Choroid plexus epithelial cell (primary cell): ENCODE results near the gene WDFY2.

Experiments used
- DNase-seq: peaks from one replicate; pipeline ENCODE4 v3.0.0-alpha.2; 2010; ENCODE audit warnings: low read depth
- H3K4me3 ChIP-seq: 2 replicates; pipeline ENCODE4 v1.5.1; 2011; ENCODE audit warnings: low read depth, mild to moderate bottlenecking, control low read depth, low read length, moderate library complexity
- CTCF ChIP-seq: conservative IDR thresholded peaks from 2 replicates; pipeline ENCODE4 v1.5.1; 2011; ENCODE audit warnings: low read depth, mild to moderate bottlenecking, control low read depth, inconsistent platforms, low read length, moderate library complexity

Gene WDFY2

GRCh38 chr13:51601601-51602565, 17.6 kb downstream of the WDFY2 start:
- TF ChIP-seq CTCF: no peak
- no peak for DNase-seq
- H3K4me3 ChIP-seq: no peak overlapping the region

- no peak for DNase-seq
- no peak overlapping the region for H3K4me3 ChIP-seq
- no peak for TF ChIP-seq CTCF
Observed at GRCh38 chr13:51603716-51604115, 19.5 kb downstream of the WDFY2 start.

- no peak for TF ChIP-seq CTCF
- no peak overlapping the region for H3K4me3 ChIP-seq
- no peak for DNase-seq
Observed at GRCh38 chr13:51605698-51606097, 21.4 kb downstream of the WDFY2 start.

- no peak for DNase-seq
- H3K4me3 ChIP-seq: no peak overlapping the region
- no peak for TF ChIP-seq CTCF
Observed at GRCh38 chr13:51607165-51607564, 22.9 kb downstream of the WDFY2 start.

GRCh38 chr13:51608857-51609406, 24.7 kb downstream of the WDFY2 start:
- no peak overlapping the region for H3K4me3 ChIP-seq
- no peak for DNase-seq
- TF ChIP-seq CTCF: no peak

- no peak for DNase-seq
- no peak for TF ChIP-seq CTCF
- no peak overlapping the region for H3K4me3 ChIP-seq
Observed at GRCh38 chr13:51612867-51613266, 28.6 kb downstream of the WDFY2 start.
